ENCODE data around the gene METTL13.

GRCh38 chr1:171743081-171743870 lies 38.2 kb upstream of the METTL13 start:
- TF ChIP-seq CTCF (IDR thresholded peaks at IDR 0.05) (peak in 1 of 3 experiments; percentile 5), EP300 (IDR thresholded peaks at IDR 0.05) (no peak), POLR2A (IDR thresholded peaks at IDR 0.05; ENCODE audit: low read depth) (no peak)

All from esophagus muscularis mucosa (tissue), 4 donors.